Upper lobe of left lung (tissue), 6 donors: ENCODE measurements around the gene YIPF1. TPM values are rescaled to one million over a fixed set of nuclear protein-coding genes. Genes with fewer than 3 reads are reported as not detected.

Experiments
- ATAC-seq, 2 donors: fragments of 200-7000 bp; cut with Tn5 transposase; one replicate each; pipeline ENCODE4 v1.9.1; 2022; ENCODE audit warnings: mild to moderate bottlenecking in 2 of 2, moderate library complexity in 2 of 2; ENCODE audit not compliant: low FRiP score in 2 of 2
- DNase-seq, 2 donors: peaks; one replicate each; pipeline ENCODE4 v3.0.0-alpha.2; 2019 to 2020
- H3K27ac ChIP-seq, 4 donors: fragments of 200-600 bp; sonication (generic); one replicate each; pipeline ENCODE4 v1.5.1; 2016 to 2019
- H3K27me3 ChIP-seq, 4 donors: fragments of 200-600 bp; sonication (generic); one replicate each; pipeline ENCODE4 v1.5.1; 2017 to 2019
- H3K36me3 ChIP-seq, 4 donors: fragments of 200-600 bp; sonication (generic); one replicate each; pipeline ENCODE4 v1.5.1; 2016 to 2019
- H3K4me1 ChIP-seq, 4 donors: fragments of 200-600 bp; sonication (generic); one replicate each; pipeline ENCODE4 v1.5.1; 2018 to 2019
- H3K4me3 ChIP-seq, 4 donors: fragments of 200-600 bp; sonication (generic); one replicate each; pipeline ENCODE4 v1.5.1; 2017 to 2019; ENCODE audit warnings: mild to moderate bottlenecking in 2 of 4, moderate library complexity in 1 of 4
- H3K9me3 ChIP-seq, 4 donors: fragments of 200-600 bp; sonication (generic); one replicate each; pipeline ENCODE4 v1.5.1; 2018 to 2019
- CTCF ChIP-seq, 6 experiments: fragments of 450-650 bp in 4 of 6; fragments of 200-600 bp in 2 of 6; sonication (generic) in 2 of 6; IDR thresholded peaks; one replicate each; pipeline ENCODE4 v1.5.1; 2016 to 2019; ENCODE audit warnings: antibody characterized with exemption in 6 of 6
- EP300 ChIP-seq, 4 donors: sonication (generic); formaldehyde crosslinking; IDR thresholded peaks; one replicate each; pipeline ENCODE4 v1.5.1; 2017; ENCODE audit warnings: antibody characterized with exemption in 4 of 4, control low read depth in 2 of 4
- POLR2A ChIP-seq, 4 donors: fragments of 450-650 bp; IDR thresholded peaks; one replicate each; pipeline ENCODE4 v1.5.1; 2016 to 2017; ENCODE audit warnings: antibody characterized with exemption in 4 of 4, mild to moderate bottlenecking in 2 of 4
- POLR2AphosphoS5 ChIP-seq, 2 donors: sonication (generic); formaldehyde crosslinking; IDR thresholded peaks; one replicate each; pipeline ENCODE4 v1.5.1; 2017; ENCODE audit warnings: antibody characterized with exemption in 2 of 2
- WGBS, 2 donors: methylation state at CpG; one replicate each; pipeline ENCODE4 v1.1.5; 2017 to 2018; 5-methylcytosine and 5-hydroxymethylcytosine counted together
- total RNA-seq, 6 donors: library from RNA; depleted of rRNA in 4 of 6; stranded (reverse); fragments of >200 nt in 4 of 6; gene quantifications; one replicate each; pipeline versions ENCODE4 v1.1.0 to v1.2.1, GENCODE V29; 2016 to 2021
- donor health status: DM: no; HTN: no; CAD: no; lungs with moderate emphysema.
- donor health status: DM: no; HTN: yes; CAD: no; lungs with severe emphysema.

YIPF1 gene
- total RNA-seq, 6 donors from 2014 or later, result 14.8 to 52.4 (median 22.0) TPM

- ATAC-seq, result no peak
- Histone ChIP-seq H3K36me3 (peaks cover 0 to 3% (median 0%) of the 10 kb centered on the region in 4 donors), H3K9me3 (no peaks in the 10 kb centered on the region), H3K27ac (no peak overlapping the region), H3K4me3 (no peak overlapping the region), H3K4me1 (peaks cover 0 to 3% (median 0%) of the 10 kb centered on the region in 4 donors), H3K27me3 (no peaks in the 10 kb centered on the region)
- TF ChIP-seq EP300 (IDR thresholded peaks at IDR 0.05) (no peak), CTCF (IDR thresholded peaks at IDR 0.05) (no peak), POLR2AphosphoS5 (IDR thresholded peaks at IDR 0.05) (no peak), POLR2A (IDR thresholded peaks at IDR 0.05) (no peak)
- 88% methylated on average over 2 to 4 of the region's 4 CpGs for WGBS, 2 donors
- DNase-seq, result no peak
Observed at GRCh38 chr1:53906121-53906520, 16.5 kb upstream of the YIPF1 start.

GRCh38 chr1:53905509-53905908 lies 15.9 kb upstream of the YIPF1 start:
- Histone ChIP-seq H3K36me3 (peaks cover 0 to 3% (median 0%) of the 10 kb centered on the region in 4 donors), H3K4me1 (peaks cover 0 to 3% (median 0%) of the 10 kb centered on the region in 4 donors), H3K27ac (no peak overlapping the region), H3K4me3 (no peak overlapping the region), H3K27me3 (no peaks in the 10 kb centered on the region), H3K9me3 (no peaks in the 10 kb centered on the region)
- ATAC-seq (no peak), DNase-seq (no peak)
- TF ChIP-seq POLR2A (IDR thresholded peaks at IDR 0.05) (no peak), EP300 (IDR thresholded peaks at IDR 0.05) (no peak), CTCF (IDR thresholded peaks at IDR 0.05) (no peak), POLR2AphosphoS5 (IDR thresholded peaks at IDR 0.05) (no peak)
- 92 to 96% methylated on average over 8 of the region's 8 CpGs for WGBS, 2 donors

DNA sequence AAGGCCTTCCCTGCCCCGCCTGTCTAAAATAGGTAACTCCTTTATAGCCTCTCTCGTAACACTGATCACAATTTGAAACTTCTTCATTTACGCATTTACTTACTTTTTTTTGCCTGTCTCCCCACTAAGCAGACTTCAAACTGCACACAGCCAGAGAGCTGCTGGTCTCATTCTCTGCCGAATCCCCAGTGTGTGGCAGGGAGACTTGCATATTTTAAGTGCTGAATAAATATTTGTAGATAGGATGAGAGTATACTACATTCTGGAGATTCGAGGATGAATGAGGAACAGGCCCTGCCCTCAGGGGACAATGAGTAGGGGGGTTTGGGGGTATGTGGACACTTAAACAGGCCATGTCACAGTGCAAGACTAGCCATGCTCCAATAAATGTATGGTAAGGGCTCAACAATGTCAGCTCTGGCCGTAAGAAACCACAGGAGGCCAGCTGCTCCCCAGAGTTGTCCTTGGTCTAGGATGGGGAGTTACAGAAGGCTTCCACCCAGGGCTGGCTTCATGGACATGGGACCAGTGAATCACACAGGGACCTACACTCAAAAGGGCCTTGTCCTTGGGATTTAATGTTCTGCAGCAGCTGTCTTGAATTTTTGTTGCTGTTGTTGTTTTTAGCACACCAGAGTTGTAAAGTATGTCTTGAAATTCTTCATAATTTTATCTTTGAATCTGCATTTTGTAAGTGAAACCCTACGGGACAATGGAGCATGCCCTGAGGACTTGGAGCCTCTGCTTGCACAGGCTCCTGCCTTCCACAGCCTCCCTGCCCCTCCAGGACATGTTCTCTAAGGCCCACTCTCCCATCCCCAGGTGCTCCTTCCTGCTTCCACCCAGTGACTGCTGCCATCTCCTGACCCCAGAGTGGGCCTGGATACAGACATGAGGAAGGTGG lies 12.9 kb upstream of the YIPF1 start:
- Histone ChIP-seq H3K4me1 (peaks cover 0 to 10% (median 8%) of the 10 kb centered on the region in 4 donors), H3K9me3 (no peaks in the 10 kb centered on the region), H3K36me3 (peaks cover 0 to 3% (median 0%) of the 10 kb centered on the region in 4 donors), H3K4me3 (no peak overlapping the region), H3K27me3 (no peaks in the 10 kb centered on the region), H3K27ac (no peak overlapping the region)
- DNase-seq, result no peak
- TF ChIP-seq EP300 (IDR thresholded peaks at IDR 0.05), result no peak
- TF ChIP-seq POLR2AphosphoS5 (IDR thresholded peaks at IDR 0.05), result no peak
- no peak for TF ChIP-seq POLR2A (IDR thresholded peaks at IDR 0.05)
- TF ChIP-seq CTCF (IDR thresholded peaks at IDR 0.05), result no peak
- WGBS, 2 donors, result 63 to 72% methylated on average over 6 to 7 of the region's 7 CpGs
- ATAC-seq, result no peak

- Histone ChIP-seq H3K4me3 (no peak overlapping the region), H3K4me1 (peaks cover 0 to 13% (median 8%) of the 10 kb centered on the region in 4 donors), H3K36me3 (no peaks in the 10 kb centered on the region), H3K9me3 (no peaks in the 10 kb centered on the region), H3K27me3 (no peaks in the 10 kb centered on the region), H3K27ac (no peak overlapping the region)
- TF ChIP-seq POLR2A (IDR thresholded peaks at IDR 0.05), result no peak
- no peak for TF ChIP-seq EP300 (IDR thresholded peaks at IDR 0.05)
- no peak for TF ChIP-seq POLR2AphosphoS5 (IDR thresholded peaks at IDR 0.05)
- no peak for TF ChIP-seq CTCF (IDR thresholded peaks at IDR 0.05)
- ATAC-seq (no peak), DNase-seq (no peak)
- WGBS, 2 donors, result 86 to 99% methylated on average over 3 of the region's 3 CpGs
Observed at GRCh38 chr1:53899708-53900107, 10.1 kb upstream of the YIPF1 start.
